ENCODE measurements around the gene SLC6A2.
"Not testable (repeated sequence)": the region's sequence is repeated elsewhere in the genome, so short reads cannot be mapped to it uniquely, and the experiment has no call there.

SLC6A2 gene

GRCh38 chr16:55752465-55753144 lies 96.8 kb downstream of the SLC6A2 start:
- not testable (repeated sequence) for H3K23ac ChIP-seq (ENCODE audit: low read length in 2 of 2); H2BK120ac ChIP-seq (ENCODE audit: low read depth, low read length); H3K27ac ChIP-seq (ENCODE audit: low read length, poor library complexity, severe bottlenecking); H3K14ac ChIP-seq (ENCODE audit: low read length in 2 of 2); H2BK5ac ChIP-seq (ENCODE audit: low read depth, low read length, poor library complexity, severe bottlenecking); H3K4me2 ChIP-seq (ENCODE audit: low read length, poor library complexity, severe bottlenecking); DNase-seq; H4K91ac ChIP-seq (ENCODE audit: low read length); H2BK15ac ChIP-seq (ENCODE audit: low read depth, poor library complexity, severe bottlenecking); H3K9ac ChIP-seq (ENCODE audit: low read length); H3K4me3 ChIP-seq (ENCODE audit: insufficient read depth in 1 of 2, low read depth in 1 of 2, low read length in 2 of 2); H3K4me1 ChIP-seq (ENCODE audit: control insufficient read depth, insufficient read depth, low read depth, low read length); H2BK12ac ChIP-seq (ENCODE audit: low read length in 2 of 2); H2AK5ac ChIP-seq (ENCODE audit: low read length, severe bottlenecking); H3K18ac ChIP-seq (ENCODE audit: low read depth in 1 of 2, low read length in 2 of 2); H3K36me3 ChIP-seq (ENCODE audit: control insufficient read depth in 1 of 2, insufficient read depth in 2 of 2, low read depth in 1 of 2, low read length in 2 of 2); H3K27me3 ChIP-seq (ENCODE audit: control insufficient read depth in 1 of 2, insufficient read depth in 1 of 2, low read length in 2 of 2); H2AFZ ChIP-seq (ENCODE audit: low read depth, low read length); H3K79me1 ChIP-seq (replicated peaks; ENCODE audit: low read length, poor library complexity, severe bottlenecking); H3K9me3 ChIP-seq (ENCODE audit: control insufficient read depth, low read length); H3K4ac ChIP-seq (ENCODE audit: low read depth in 1 of 2, low read length in 2 of 2); H4K8ac ChIP-seq (ENCODE audit: low read length)
- WGBS, result 45% methylated on average over 5 of the region's 5 CpGs

- H3K36me3 ChIP-seq (ENCODE audit: control insufficient read depth in 1 of 2, insufficient read depth in 2 of 2, low read depth in 1 of 2, low read length in 2 of 2); H2BK5ac ChIP-seq (ENCODE audit: low read depth, low read length, poor library complexity, severe bottlenecking); H2BK120ac ChIP-seq (ENCODE audit: low read depth, low read length); H3K27ac ChIP-seq (ENCODE audit: low read length, poor library complexity, severe bottlenecking); H4K91ac ChIP-seq (ENCODE audit: low read length); H3K4me3 ChIP-seq (ENCODE audit: insufficient read depth in 1 of 2, low read depth in 1 of 2, low read length in 2 of 2); H2AFZ ChIP-seq (ENCODE audit: low read depth, low read length); H2AK5ac ChIP-seq (ENCODE audit: low read length, severe bottlenecking); H4K8ac ChIP-seq (ENCODE audit: low read length); H3K4me1 ChIP-seq (ENCODE audit: control insufficient read depth, insufficient read depth, low read depth, low read length); H3K18ac ChIP-seq (ENCODE audit: low read depth in 1 of 2, low read length in 2 of 2); H3K4me2 ChIP-seq (ENCODE audit: low read length, poor library complexity, severe bottlenecking); H3K9me3 ChIP-seq (ENCODE audit: control insufficient read depth, low read length); H2BK15ac ChIP-seq (ENCODE audit: low read depth, poor library complexity, severe bottlenecking); H3K14ac ChIP-seq (ENCODE audit: low read length in 2 of 2); H3K23ac ChIP-seq (ENCODE audit: low read length in 2 of 2); H3K9ac ChIP-seq (ENCODE audit: low read length); H3K4ac ChIP-seq (ENCODE audit: low read depth in 1 of 2, low read length in 2 of 2); H2BK12ac ChIP-seq (ENCODE audit: low read length in 2 of 2); H3K79me1 ChIP-seq (replicated peaks; ENCODE audit: low read length, poor library complexity, severe bottlenecking); H3K27me3 ChIP-seq (ENCODE audit: control insufficient read depth in 1 of 2, insufficient read depth in 1 of 2, low read length in 2 of 2): not testable (repeated sequence)
- DNase-seq, result peak; percentile 2
- WGBS, result 30% methylated on average over 4 of the region's 4 CpGs
These were observed 97.4 kb downstream of the SLC6A2 start for GRCh38 chr16:55753145-55753631.
